Lower leg skin (tissue), 3 donors: ENCODE measurements around the gene EIF3D.

Source experiments
- CTCF ChIP-seq, 3 donors: fragments of 450-650 bp; IDR thresholded peaks; one replicate each; pipeline ENCODE4 v1.5.1; 2016; ENCODE audit warnings: antibody characterized with exemption in 3 of 3, mild to moderate bottlenecking in 3 of 3, moderate library complexity in 2 of 3
- POLR2A ChIP-seq, 2 donors: fragments of 450-650 bp; IDR thresholded peaks; one replicate each; pipeline ENCODE4 v1.6.1; 2016 to 2017; ENCODE audit warnings: antibody characterized with exemption in 2 of 2, mild to moderate bottlenecking in 1 of 2, moderate library complexity in 1 of 2

GRCh38 chr22:36564422-36565158, 35.6 kb upstream of the EIF3D start:
- TF ChIP-seq CTCF (IDR thresholded peaks at IDR 0.05) (no peak), POLR2A (IDR thresholded peaks at IDR 0.05) (no peak)
